Stimulated activated CD8-positive, alpha-beta memory T cell treated with anti-CD3 and anti-CD28 coated beads, Interleukin-2, amount 100 ng/mL, for 48 hours (primary cell): Measurements from ENCODE around the gene THOC2.
"Not testable (repeated sequence)": the region's sequence is repeated elsewhere in the genome, so short reads cannot be mapped to it uniquely, and the experiment has no call there.

Experiments used
- DNase-seq, 2 donors: peaks; one replicate each; pipeline ENCODE4 v3.0.0-alpha.2; 2020; ENCODE audit warnings: low read depth in 2 of 2

The THOC2 gene

GRCh38 chrX:123580792-123581191 is 152.1 kb downstream of the THOC2 start:
- DNase-seq = no peak

GRCh38 chrX:123574027-123574426 is 158.8 kb downstream of the THOC2 start:
- not testable (repeated sequence) for DNase-seq

- DNase-seq = no peak
Measured at GRCh38 chrX:123570011-123570590, 162.8 kb downstream of the THOC2 start.

- no peak for DNase-seq
Measured at GRCh38 chrX:123563167-123563566, 169.7 kb downstream of the THOC2 start.

- DNase-seq = no peak
Measured at GRCh38 chrX:123562342-123563146, 170.3 kb downstream of the THOC2 start.

GRCh38 chrX:123561439-123562215 is 171.2 kb downstream of the THOC2 start:
- no peak for DNase-seq

- DNase-seq = no peak
Measured at GRCh38 chrX:123550829-123551228, 182.0 kb downstream of the THOC2 start.
